H1 (cell line): ENCODE data around the gene NFIA. TPM values are rescaled to one million over a fixed set of nuclear protein-coding genes. Genes with fewer than 3 reads are reported as not detected.
"Not testable (repeated sequence)": the region's sequence is repeated elsewhere in the genome, so short reads cannot be mapped to it uniquely, and the experiment has no call there.

Experiments used
- CTCF ChIA-PET: fragments of 300-600 bp; sonication (Branson Sonifier 250); formaldehyde crosslinking; loops from one replicate; lab custom pipeline; 2021; ENCODE audit not compliant: partially characterized antibody; lab: Charles Lee
- POLR2A ChIA-PET: fragments of 300-600 bp; sonication (Branson Sonifier 250); formaldehyde crosslinking; loops from one replicate; lab custom pipeline; 2021; ENCODE audit warnings: inconsistent platforms; ENCODE audit not compliant: partially characterized antibody; lab: Charles Lee
- DNase-seq, 2 experiments: peaks; one replicate each; pipeline versions ENCODE4 v3.0.0 to v3.0.0-alpha.2; 2010 to 2022; ENCODE audit warnings: low spot score in 2 of 2, low read depth in 1 of 2, mixed read lengths in 1 of 2
- FAIRE-seq: peaks from 2 replicates; lab custom pipeline; 2011; peaks lifted over from hg19 to GRCh38; lab: Jason Lieb, UNC
- H2AFZ ChIP-seq: 2 replicates; pipeline ENCODE4 v1.8.1; 2012; ENCODE audit warnings: low read length, inconsistent platforms
- H2AK5ac ChIP-seq: 2 replicates; pipeline ENCODE4 v1.6.1; 2013; ENCODE audit warnings: low read depth, low read length
- H2BK120ac ChIP-seq: replicated peaks from 2 replicates; pipeline ENCODE3; 2013; ENCODE audit warnings: low read depth, low read length, inconsistent platforms
- H2BK12ac ChIP-seq: 2 replicates; pipeline ENCODE4 v1.6.1; 2013; ENCODE audit warnings: low read depth, low read length
- H2BK15ac ChIP-seq: 2 replicates; pipeline ENCODE4 v1.6.1; 2013; ENCODE audit warnings: low read length
- H2BK20ac ChIP-seq: 2 replicates; pipeline ENCODE4 v1.6.1; 2013; ENCODE audit warnings: low read length
- H2BK5ac ChIP-seq: 2 replicates; pipeline ENCODE4 v1.6.1; 2013; ENCODE audit warnings: low read depth, low read length
- H3K14ac ChIP-seq: 2 replicates; pipeline ENCODE4 v1.6.1; 2013; ENCODE audit warnings: inconsistent platforms; ENCODE audit not compliant: insufficient read length
- H3K18ac ChIP-seq: 2 replicates; pipeline ENCODE4 v1.6.1; 2013; ENCODE audit warnings: low read length; ENCODE audit errors: extremely low read depth
- H3K23ac ChIP-seq: 2 replicates; pipeline ENCODE4 v1.6.1; 2013; ENCODE audit warnings: inconsistent platforms; ENCODE audit not compliant: insufficient read length
- H3K23me2 ChIP-seq: 2 replicates; pipeline ENCODE4 v1.6.1; 2013; ENCODE audit warnings: low read depth, low read length
- H3K27ac ChIP-seq: 2 replicates; pipeline ENCODE4 v1.6.1; 2011; ENCODE audit warnings: low read depth, low read length, inconsistent platforms
- H3K27me3 ChIP-seq, 4 experiments: replicated peaks in 1 of 4; 1 replicate in 1 of 4; 2 replicates in 3 of 4; pipeline versions ENCODE4 v1.6.1 to v1.8.1; 2011 to 2013; ENCODE audit warnings: low read length in 3 of 4, mild to moderate bottlenecking in 3 of 4, inconsistent platforms in 2 of 4, mixed read lengths in 2 of 4, moderate library complexity in 1 of 4; ENCODE audit not compliant: control insufficient read depth in 3 of 4, insufficient read depth in 3 of 4; ENCODE audit errors: extremely low read depth in 1 of 4
- H3K36me3 ChIP-seq, 4 experiments: 2 replicates each; pipeline versions ENCODE4 v1.6.1 to v1.8.1; 2011 to 2013; ENCODE audit warnings: mild to moderate bottlenecking in 4 of 4, low read length in 3 of 4, moderate library complexity in 2 of 4, control low read depth in 1 of 4, inconsistent platforms in 1 of 4; ENCODE audit not compliant: insufficient read depth in 4 of 4, control insufficient read depth in 2 of 4
- H3K4ac ChIP-seq: replicated peaks from 2 replicates; pipeline ENCODE3; 2013; ENCODE audit warnings: low read length, low read depth, mixed read lengths, inconsistent platforms; ENCODE audit not compliant: insufficient read length
- H3K4me1 ChIP-seq, 4 experiments: replicated peaks in 1 of 4; 1 replicate in 1 of 4; 2 replicates in 3 of 4; pipeline versions ENCODE4 v1.6.1 to v1.8.1; 2011 to 2013; ENCODE audit warnings: low read length in 3 of 4, inconsistent platforms in 2 of 4, mixed read lengths in 1 of 4; ENCODE audit not compliant: insufficient read depth in 4 of 4, control insufficient read depth in 3 of 4
- H3K4me2 ChIP-seq, 2 experiments: 2 replicates each; pipeline versions ENCODE4 v1.6.1 to v1.8.1; 2011 to 2013; ENCODE audit warnings: low read depth in 2 of 2, low read length in 2 of 2, control low read depth in 1 of 2, inconsistent platforms in 1 of 2, mild to moderate bottlenecking in 1 of 2; ENCODE audit not compliant: insufficient read depth in 1 of 2
- H3K4me3 ChIP-seq, 4 experiments: fragments of 200-600, 300-600 bp in 1 of 4; sonication (generic), shearing (Covaris generic), sonication (Bioruptor Twin) in 1 of 4; 2 replicates each; pipeline versions ENCODE4 v1.5.1 to v1.8.1; 2011 to 2016; ENCODE audit warnings: low read length in 4 of 4, low read depth in 3 of 4, control low read depth in 2 of 4, inconsistent platforms in 2 of 4, mild to moderate bottlenecking in 2 of 4, mixed read lengths in 1 of 4, moderate library complexity in 1 of 4; ENCODE audit not compliant: insufficient read depth in 2 of 4; ENCODE audit errors: extremely low read depth in 1 of 4
- H3K56ac ChIP-seq: replicated peaks from 2 replicates; pipeline ENCODE3; 2013; ENCODE audit warnings: low read depth, mild to moderate bottlenecking, mixed read lengths, low read length, inconsistent platforms; ENCODE audit not compliant: insufficient read length
- H3K79me1 ChIP-seq: 2 replicates; pipeline ENCODE4 v1.6.1; 2013; ENCODE audit warnings: low read depth, low read length, control low read depth
- H3K79me2 ChIP-seq, 2 experiments: 2 replicates each; pipeline versions ENCODE4 v1.6.1 to v1.8.1; 2012 to 2013; ENCODE audit warnings: low read length in 2 of 2, mild to moderate bottlenecking in 2 of 2, inconsistent platforms in 1 of 2; ENCODE audit not compliant: insufficient read depth in 2 of 2, control insufficient read depth in 1 of 2
- H3K9ac ChIP-seq, 4 experiments: replicated peaks in 1 of 4; 1 replicate in 1 of 4; 2 replicates in 3 of 4; pipeline versions ENCODE4 v1.6.1 to v1.8.1; 2011 to 2013; ENCODE audit warnings: low read depth in 3 of 4, low read length in 3 of 4, control low read depth in 2 of 4, mild to moderate bottlenecking in 2 of 4, moderate library complexity in 2 of 4, inconsistent platforms in 1 of 4; ENCODE audit errors: extremely low read depth in 1 of 4
- H3K9me3 ChIP-seq, 2 experiments: 2 replicates each; pipeline versions ENCODE4 v1.6.1 to v1.8.1; 2012 to 2013; ENCODE audit warnings: mild to moderate bottlenecking in 2 of 2, moderate library complexity in 2 of 2, control low read depth in 1 of 2, inconsistent platforms in 1 of 2, low read depth in 1 of 2, low read length in 1 of 2, mixed read lengths in 1 of 2; ENCODE audit not compliant: insufficient read depth in 2 of 2
- H4K20me1 ChIP-seq, 2 experiments: replicated peaks in 1 of 2; 2 replicates each; pipeline versions ENCODE3 to v1.8.1; 2011 to 2013; ENCODE audit warnings: inconsistent platforms in 2 of 2, low read length in 2 of 2, mild to moderate bottlenecking in 1 of 2; ENCODE audit not compliant: insufficient read depth in 2 of 2, control insufficient read depth in 1 of 2
- H4K5ac ChIP-seq: 2 replicates; pipeline ENCODE4 v1.6.1; 2013; ENCODE audit warnings: low read length, low read depth, mixed read lengths, inconsistent platforms; ENCODE audit not compliant: insufficient read length
- H4K8ac ChIP-seq: 2 replicates; pipeline ENCODE4 v1.8.0; 2013; ENCODE audit warnings: mild to moderate bottlenecking, moderate library complexity, low read length, inconsistent platforms; ENCODE audit not compliant: insufficient read depth; ENCODE audit errors: extremely low read depth
- H4K91ac ChIP-seq: replicated peaks from 2 replicates; pipeline ENCODE3; 2013; ENCODE audit warnings: low read length, mixed read lengths, inconsistent platforms; ENCODE audit not compliant: insufficient read length
- WGBS, 2 experiments: shearing (Covaris generic) in 1 of 2; methylation state at CpG; one replicate each; pipeline versions ENCODE4 v1.1.6 to v1.1.7; 2013 to 2015; ENCODE audit warnings: low lambda C conversion rate in 2 of 2, mixed read lengths in 2 of 2, inconsistent platforms in 1 of 2, low coverage in 1 of 2, missing lambda C conversion rate in 1 of 2; ENCODE audit not compliant: insufficient replicate concordance in 2 of 2, insufficient coverage in 1 of 2, insufficient read length in 1 of 2; ENCODE audit errors: extremely low coverage in 1 of 2, missing lambda C conversion rate in 1 of 2; 5-methylcytosine and 5-hydroxymethylcytosine counted together
- polyA plus RNA-seq, 7 experiments: library from polyadenylated mRNA; depleted of rRNA in 3 of 7; stranded (reverse) in 5 of 7; unstranded in 2 of 7; fragments of >200 nt in 5 of 7; fragments of 200-250 nt in 2 of 7; gene quantifications; 1 replicate in 5 of 7; 2 replicates in 1 of 7; 4 replicates in 1 of 7; pipeline versions ENCODE4 v1.2.1 to v1.2.3, GENCODE V29; 2011 to 2013; ENCODE audit warnings: missing spikeins in 2 of 7, mixed read lengths in 2 of 7
- total RNA-seq: library from RNA; stranded (reverse); fragmentation: NEBNext Ultra II Directional; extraction: Animal tissue kit (Norgen Biotek cat#: 25700); gene quantifications from 2 replicates; pipeline ENCODE4 v1.2.1, GENCODE V29; 2021

Gene NFIA
- total and polyA plus RNA-seq, 2 of the 8 experiments (the other 6 are each of a cell fraction or from before 2014, with no cell fraction given) = 1.8 to 2.3 TPM

GRCh38 chr1:61278503-61278902, 196.1 kb downstream of the NFIA start:
- H3K36me3 ChIP-seq, H2BK120ac ChIP-seq, POLR2A ChIA-PET, H3K9me3 ChIP-seq, H3K23me2 ChIP-seq, H3K23ac ChIP-seq, H3K9ac ChIP-seq, H2BK20ac ChIP-seq, H2BK12ac ChIP-seq, H2AFZ ChIP-seq, H3K4me3 ChIP-seq, H3K4me1 ChIP-seq, H3K14ac ChIP-seq, H4K91ac ChIP-seq, H2BK5ac ChIP-seq, H3K56ac ChIP-seq, H3K4me2 ChIP-seq, H2BK15ac ChIP-seq, H3K4ac ChIP-seq, H4K20me1 ChIP-seq, DNase-seq, FAIRE-seq, H3K27ac ChIP-seq, H4K5ac ChIP-seq, H3K79me1 ChIP-seq, H3K79me2 ChIP-seq, H3K18ac ChIP-seq, H2AK5ac ChIP-seq, H3K27me3 ChIP-seq, H4K8ac ChIP-seq: not testable (repeated sequence)
- CTCF ChIA-PET = interaction anchor here (1.0 kb wide), 1 partner anchor 18 kb away, joined by 4 read pairs; no protein-coding TSS in a partner anchor
- 94% methylated on average over 8 of the region's 8 CpGs; no CpG with 5 or more reads in 1 of the 2 experiments for WGBS, 2 experiments
